Thoracic aorta (tissue), 2 donors: ENCODE measurements around the gene SNED1. TPM values are rescaled to one million over a fixed set of nuclear protein-coding genes. Genes with fewer than 3 reads are reported as not detected.

Experiments
- ATAC-seq: fragments of 150-250 bp; one replicate; pipeline ENCODE4 v1.8.0; 2017; ENCODE audit warnings: low read depth; ENCODE audit not compliant: insufficient number of reproducible peaks, low FRiP score
- DNase-seq: peaks from one replicate; pipeline ENCODE4 v3.0.0-alpha.2; 2020; ENCODE audit warnings: low spot score
- H3K27ac ChIP-seq, 2 donors: fragments of 200-600 bp; sonication (generic); 1 replicate in 1 of 2; 2 replicates in 1 of 2; pipeline ENCODE4 v1.5.1; 2016; ENCODE audit warnings: mild to moderate bottlenecking in 2 of 2, moderate library complexity in 2 of 2
- H3K27me3 ChIP-seq: fragments of 200-600 bp; sonication (generic); replicated peaks from 2 replicates; pipeline ENCODE4 v1.6.0; 2016; ENCODE audit warnings: mild to moderate bottlenecking; ENCODE audit not compliant: insufficient read depth
- H3K36me3 ChIP-seq: fragments of 200-600 bp; sonication (generic); one replicate; pipeline ENCODE4 v1.5.1; 2016
- H3K4me1 ChIP-seq, 2 donors: fragments of 200-600 bp; sonication (generic); 1 replicate in 1 of 2; 2 replicates in 1 of 2; pipeline versions ENCODE4 v1.5.1 to v1.6.0; 2016; ENCODE audit warnings: low read depth in 2 of 2, mild to moderate bottlenecking in 1 of 2; ENCODE audit not compliant: control insufficient read depth in 1 of 2
- H3K4me3 ChIP-seq: fragments of 200-600 bp; sonication (generic); 2 replicates; pipeline ENCODE4 v1.5.1; 2016; ENCODE audit warnings: mild to moderate bottlenecking
- H3K9me3 ChIP-seq: fragments of 200-600 bp; sonication (generic); 2 replicates; pipeline ENCODE4 v1.5.1; 2016
- total RNA-seq, 2 donors: library from RNA; depleted of rRNA; stranded (reverse); fragments of >200 nt; gene quantifications; one replicate each; pipeline versions ENCODE4 v1.1.0 to v1.2.3, GENCODE V29; 2016
- TF ChIP-seq, protein P1 (sequence below): fragments of 200-600 bp; sonication (generic); IDR thresholded peaks from one replicate; pipeline ENCODE4 v1.5.1; 2019; ENCODE audit warnings: antibody characterized with exemption

The SNED1 gene
- total RNA-seq, 2 donors from 2014 or later, result 133 to 206 TPM

DNA sequence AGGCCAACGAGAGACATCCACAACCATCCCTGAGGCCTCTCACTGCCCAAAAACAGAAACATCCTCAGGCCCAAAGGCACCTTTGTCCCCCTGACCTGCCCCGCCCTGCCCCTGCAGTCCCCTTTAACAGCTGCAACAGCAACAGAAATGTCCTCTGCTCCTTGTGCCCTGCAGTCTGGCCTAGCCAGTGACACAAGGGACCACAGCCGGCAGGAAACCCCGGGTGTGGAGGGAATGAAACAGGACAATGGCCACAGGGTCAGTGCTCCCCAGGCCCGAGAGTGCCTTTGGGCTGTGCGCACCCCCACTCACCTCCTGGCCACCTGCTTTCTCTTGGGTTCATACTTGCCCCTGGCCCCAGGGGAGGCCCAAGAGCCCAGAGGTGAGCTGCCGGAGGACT, 35.6 kb downstream of the SNED1 start:
- peaks cover 0 to 8% of the 10 kb centered on the region in 2 donors for H3K4me1 ChIP-seq
- DNase-seq, result no peak
- no peaks in the 10 kb centered on the region for H3K9me3 ChIP-seq
- H3K36me3 ChIP-seq, result peaks cover 56% of the 10 kb centered on the region
- no peak overlapping the region for H3K27ac ChIP-seq
- H3K27me3 ChIP-seq, result no peaks in the 10 kb centered on the region
- ATAC-seq, result no peak
- TF ChIP-seq, protein P1, sequence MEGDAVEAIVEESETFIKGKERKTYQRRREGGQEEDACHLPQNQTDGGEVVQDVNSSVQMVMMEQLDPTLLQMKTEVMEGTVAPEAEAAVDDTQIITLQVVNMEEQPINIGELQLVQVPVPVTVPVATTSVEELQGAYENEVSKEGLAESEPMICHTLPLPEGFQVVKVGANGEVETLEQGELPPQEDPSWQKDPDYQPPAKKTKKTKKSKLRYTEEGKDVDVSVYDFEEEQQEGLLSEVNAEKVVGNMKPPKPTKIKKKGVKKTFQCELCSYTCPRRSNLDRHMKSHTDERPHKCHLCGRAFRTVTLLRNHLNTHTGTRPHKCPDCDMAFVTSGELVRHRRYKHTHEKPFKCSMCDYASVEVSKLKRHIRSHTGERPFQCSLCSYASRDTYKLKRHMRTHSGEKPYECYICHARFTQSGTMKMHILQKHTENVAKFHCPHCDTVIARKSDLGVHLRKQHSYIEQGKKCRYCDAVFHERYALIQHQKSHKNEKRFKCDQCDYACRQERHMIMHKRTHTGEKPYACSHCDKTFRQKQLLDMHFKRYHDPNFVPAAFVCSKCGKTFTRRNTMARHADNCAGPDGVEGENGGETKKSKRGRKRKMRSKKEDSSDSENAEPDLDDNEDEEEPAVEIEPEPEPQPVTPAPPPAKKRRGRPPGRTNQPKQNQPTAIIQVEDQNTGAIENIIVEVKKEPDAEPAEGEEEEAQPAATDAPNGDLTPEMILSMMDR, result no peak
- no peak overlapping the region for H3K4me3 ChIP-seq

DNA sequence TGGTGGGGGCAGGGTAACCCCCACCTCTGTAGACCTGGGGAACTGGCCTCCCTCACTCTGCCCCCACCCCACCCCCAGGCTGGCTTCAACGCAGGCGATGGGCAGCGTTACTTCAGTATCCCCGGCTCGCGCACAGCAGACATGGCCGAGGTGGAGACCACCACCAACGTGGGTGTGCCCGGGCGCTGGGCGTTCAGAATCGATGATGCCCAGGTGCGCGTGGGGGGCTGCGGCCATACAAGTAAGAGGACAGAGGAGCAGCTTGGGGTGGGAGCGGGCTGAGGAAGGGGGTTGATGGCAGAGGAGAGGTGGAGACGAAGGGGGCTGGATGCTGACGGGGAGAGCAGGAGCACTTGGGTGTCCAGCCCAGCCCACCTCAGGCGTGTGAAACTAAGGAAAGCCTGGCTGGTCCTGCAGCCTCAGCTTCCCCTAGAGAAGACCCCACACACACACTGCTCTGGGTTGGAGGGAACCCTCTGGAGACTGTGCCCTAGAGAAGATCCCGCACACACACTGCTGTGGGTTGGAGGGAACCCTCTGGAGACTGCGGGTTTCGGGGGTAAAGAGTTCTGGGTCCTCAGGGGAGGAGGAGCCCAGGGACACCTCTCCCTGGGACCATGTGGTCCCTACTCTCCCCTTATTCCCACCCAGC, 36.2 kb downstream of the SNED1 start:
- peaks cover 59% of the 10 kb centered on the region for H3K36me3 ChIP-seq
- peaks cover 0 to 8% of the 10 kb centered on the region in 2 donors for H3K4me1 ChIP-seq
- TF ChIP-seq, protein P1, result no peak
- ATAC-seq (no peak), DNase-seq (no peak)
- H3K4me3 ChIP-seq, result no peak overlapping the region
- no peaks in the 10 kb centered on the region for H3K27me3 ChIP-seq
- H3K27ac ChIP-seq, result no peak overlapping the region
- H3K9me3 ChIP-seq, result no peaks in the 10 kb centered on the region

- H3K4me3 ChIP-seq, result no peak overlapping the region
- DNase-seq (no peak), ATAC-seq (no peak)
- H3K36me3 ChIP-seq, result peaks cover 60% of the 10 kb centered on the region
- no peaks in the 10 kb centered on the region for H3K9me3 ChIP-seq
- H3K27me3 ChIP-seq, result no peaks in the 10 kb centered on the region
- peaks cover 0 to 8% of the 10 kb centered on the region in 2 donors for H3K4me1 ChIP-seq
- TF ChIP-seq, protein P1, result no peak
- no peak overlapping the region for H3K27ac ChIP-seq
Measured at GRCh38 chr2:241035142-241035817, 36.9 kb downstream of the SNED1 start.

GRCh38 chr2:241035818-241036396, 37.5 kb downstream of the SNED1 start:
- ATAC-seq, result no peak
- TF ChIP-seq, protein P1, result no peak

GRCh38 chr2:241036397-241036963, 38.1 kb downstream of the SNED1 start:
- peaks cover 0 to 8% of the 10 kb centered on the region in 2 donors for H3K4me1 ChIP-seq
- TF ChIP-seq, protein P1, result no peak
- H3K4me3 ChIP-seq, result peak overlapping the region; percentile 58
- DNase-seq (no peak), ATAC-seq (no peak)
- no peaks in the 10 kb centered on the region for H3K27me3 ChIP-seq
- peaks cover 53% of the 10 kb centered on the region for H3K36me3 ChIP-seq
- no peak overlapping the region for H3K27ac ChIP-seq
- no peaks in the 10 kb centered on the region for H3K9me3 ChIP-seq

More at GRCh38 chr2:241035818-241036396, 37.5 kb downstream of the SNED1 start:
- DNase-seq, result no peak
- H3K4me3 ChIP-seq, result peak overlapping the region; percentile 58
- peaks cover 56% of the 10 kb centered on the region for H3K36me3 ChIP-seq
- no peaks in the 10 kb centered on the region for H3K9me3 ChIP-seq
- no peak overlapping the region for H3K27ac ChIP-seq
- H3K4me1 ChIP-seq, result peaks cover 0 to 8% of the 10 kb centered on the region in 2 donors
- no peaks in the 10 kb centered on the region for H3K27me3 ChIP-seq
